Measurements from ENCODE around the gene DHRSX.
"Not testable (repeated sequence)": the region's sequence is repeated elsewhere in the genome, so short reads cannot be mapped to it uniquely, and the experiment has no call there.

DHRSX gene

DNA sequence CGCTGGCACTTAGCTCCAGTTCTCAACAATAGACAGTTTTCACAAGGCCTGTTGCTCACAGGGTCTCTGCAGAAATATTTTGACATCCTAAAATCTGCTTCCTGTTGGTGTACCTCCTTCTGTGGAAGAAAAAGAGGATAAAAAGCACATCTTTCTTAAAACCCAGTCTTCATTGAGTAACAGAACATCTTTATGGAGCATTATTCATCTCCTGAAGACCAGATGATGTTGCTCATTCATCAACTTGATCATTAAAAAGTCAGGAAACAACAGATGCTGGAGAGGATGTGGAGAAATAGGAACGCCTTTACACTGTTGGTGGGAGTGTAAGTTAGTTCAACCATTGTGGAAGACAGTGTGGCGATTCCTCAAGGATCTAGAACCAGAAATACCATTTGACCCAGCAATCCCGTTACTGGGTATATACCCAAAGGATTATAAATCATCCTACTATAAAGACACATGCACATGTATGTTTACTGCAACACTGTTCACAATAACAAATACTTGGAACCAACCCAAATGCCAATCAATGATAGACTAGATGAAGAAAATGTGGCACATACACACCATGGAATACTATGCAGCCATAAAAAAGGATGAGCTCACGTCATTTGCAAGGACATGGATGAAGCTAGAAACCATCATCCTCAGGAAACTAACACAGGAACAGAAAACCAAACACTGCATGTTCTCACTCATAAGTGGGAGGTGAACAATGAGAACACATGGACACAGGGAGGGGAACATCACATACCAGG lies 33.7 kb upstream of the DHRSX start:
- H3K27ac Mint-ChIP-seq; H3K9me3 Mint-ChIP-seq; H3K4me3 Mint-ChIP-seq; DNase-seq; H3K4me1 Mint-ChIP-seq (ENCODE audit: low read depth); H3K36me3 Mint-ChIP-seq (ENCODE audit: low read depth): not testable (repeated sequence)
- H3K27me3 Mint-ChIP-seq: peaks cover 10% of the 10 kb centered on the region

DNA sequence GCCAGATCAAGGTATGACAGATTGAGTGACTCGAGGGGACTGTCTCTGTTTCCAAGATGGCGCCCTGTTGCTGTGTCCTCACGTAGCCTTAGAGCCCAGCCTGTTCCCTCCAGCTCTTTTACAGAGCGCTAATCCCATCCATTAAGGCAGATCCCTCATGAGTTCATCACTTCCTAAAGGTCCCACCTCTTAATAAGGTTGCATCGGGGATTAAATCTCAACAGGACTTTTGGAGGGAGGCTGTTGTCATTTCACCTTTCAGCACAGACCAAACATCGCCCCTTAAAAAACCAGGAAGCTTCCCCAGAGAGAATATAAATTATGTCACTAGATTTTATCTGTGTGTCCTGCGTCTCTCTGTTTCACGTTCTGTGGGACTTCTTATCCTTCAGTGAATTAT lies 32.6 kb upstream of the DHRSX start:
- DNase-seq: no peak
- peaks cover 11% of the 10 kb centered on the region for H3K27me3 Mint-ChIP-seq
- no peaks in the 10 kb centered on the region for H3K9me3 Mint-ChIP-seq
- no peak overlapping the region for H3K4me3 Mint-ChIP-seq
- H3K27ac Mint-ChIP-seq: no peak overlapping the region
- no peaks in the 10 kb centered on the region for H3K36me3 Mint-ChIP-seq (ENCODE audit: low read depth)
- H3K4me1 Mint-ChIP-seq (ENCODE audit: low read depth): no peaks in the 10 kb centered on the region

DNA sequence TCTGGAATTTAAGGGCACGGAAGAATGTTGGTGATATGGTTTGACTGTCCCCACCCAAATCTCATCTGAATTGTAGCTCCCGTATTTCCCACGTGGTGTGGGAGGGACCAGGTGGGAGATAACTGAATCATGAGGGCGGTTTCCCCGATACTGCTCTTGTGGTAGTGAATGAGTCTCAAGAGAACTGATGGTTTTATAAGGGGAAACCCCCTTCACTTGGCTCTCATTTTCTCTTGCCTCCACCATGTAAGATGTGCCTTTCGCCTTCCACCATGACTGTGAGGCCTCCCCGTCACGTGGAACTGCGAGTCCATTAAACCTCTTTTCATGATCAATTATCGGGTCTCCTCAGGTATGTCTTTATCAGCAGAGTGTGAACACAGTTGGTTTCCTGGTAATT lies 25.6 kb upstream of the DHRSX start:
- no peaks in the 10 kb centered on the region for H3K4me1 Mint-ChIP-seq (ENCODE audit: low read depth)
- H3K36me3 Mint-ChIP-seq (ENCODE audit: low read depth): no peaks in the 10 kb centered on the region
- H3K4me3 Mint-ChIP-seq: no peak overlapping the region
- no peak overlapping the region for H3K27ac Mint-ChIP-seq
- no peaks in the 10 kb centered on the region for H3K9me3 Mint-ChIP-seq
- peaks cover 33% of the 10 kb centered on the region for H3K27me3 Mint-ChIP-seq
- no peak for DNase-seq

GRCh38 chrX:2523911-2524310 lies 23.1 kb upstream of the DHRSX start:
- Mint-ChIP-seq H3K4me1 (ENCODE audit: low read depth) (no peaks in the 10 kb centered on the region), H3K27me3 (peaks cover 33% of the 10 kb centered on the region), H3K4me3 (no peak overlapping the region), H3K36me3 (ENCODE audit: low read depth) (no peaks in the 10 kb centered on the region), H3K9me3 (no peaks in the 10 kb centered on the region), H3K27ac (no peak overlapping the region)
- DNase-seq: no peak

- H3K27ac Mint-ChIP-seq: no peak overlapping the region
- peaks cover 1% of the 10 kb centered on the region for H3K4me1 Mint-ChIP-seq (ENCODE audit: low read depth)
- H3K9me3 Mint-ChIP-seq: no peaks in the 10 kb centered on the region
- DNase-seq: no peak
- peaks cover 25% of the 10 kb centered on the region for H3K27me3 Mint-ChIP-seq
- H3K4me3 Mint-ChIP-seq: no peak overlapping the region
- no peaks in the 10 kb centered on the region for H3K36me3 Mint-ChIP-seq (ENCODE audit: low read depth)
Measured at GRCh38 chrX:2521927-2522386, 21.2 kb upstream of the DHRSX start.

- H3K9me3 Mint-ChIP-seq: no peaks in the 10 kb centered on the region
Measured at GRCh38 chrX:2521092-2521926, 20.5 kb upstream of the DHRSX start.

GRCh38 chrX:2520539-2520938 lies 19.8 kb upstream of the DHRSX start:
- H3K27ac Mint-ChIP-seq: no peak overlapping the region
- peaks cover 21% of the 10 kb centered on the region for H3K27me3 Mint-ChIP-seq
- H3K9me3 Mint-ChIP-seq: no peaks in the 10 kb centered on the region
- no peak overlapping the region for H3K4me3 Mint-ChIP-seq
- peaks cover 4% of the 10 kb centered on the region for H3K4me1 Mint-ChIP-seq (ENCODE audit: low read depth)
- DNase-seq: no peak
- H3K36me3 Mint-ChIP-seq (ENCODE audit: low read depth): no peaks in the 10 kb centered on the region

More at GRCh38 chrX:2521092-2521926, 20.5 kb upstream of the DHRSX start:
- H3K4me3 Mint-ChIP-seq: no peak overlapping the region
- peaks cover 4% of the 10 kb centered on the region for H3K4me1 Mint-ChIP-seq (ENCODE audit: low read depth)
- no peaks in the 10 kb centered on the region for H3K36me3 Mint-ChIP-seq (ENCODE audit: low read depth)
- no peak for DNase-seq
- no peak overlapping the region for H3K27ac Mint-ChIP-seq
- peaks cover 20% of the 10 kb centered on the region for H3K27me3 Mint-ChIP-seq

DNA sequence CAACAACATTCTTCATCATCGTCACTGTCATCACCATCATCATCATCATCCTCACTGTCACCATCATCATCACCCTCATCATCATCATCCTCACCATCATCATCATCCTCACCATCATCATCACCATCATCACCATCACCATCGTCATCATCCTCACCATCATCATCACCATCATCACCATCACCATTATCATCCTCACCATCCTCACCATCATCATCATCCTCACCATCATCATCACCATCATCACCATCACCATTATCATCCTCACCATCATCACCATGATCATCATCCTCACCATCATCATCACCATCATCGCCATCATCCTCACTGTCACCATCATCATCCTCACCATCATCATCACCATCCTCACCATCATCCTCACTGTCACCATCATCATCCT lies 18.9 kb upstream of the DHRSX start:
- not testable (repeated sequence) for H3K36me3 Mint-ChIP-seq (ENCODE audit: low read depth); H3K27ac Mint-ChIP-seq; DNase-seq; H3K4me3 Mint-ChIP-seq; H3K9me3 Mint-ChIP-seq; H3K4me1 Mint-ChIP-seq (ENCODE audit: low read depth)
- peaks cover 18% of the 10 kb centered on the region for H3K27me3 Mint-ChIP-seq

- H3K36me3 Mint-ChIP-seq (ENCODE audit: low read depth): no peaks in the 10 kb centered on the region
- no peak overlapping the region for H3K27ac Mint-ChIP-seq
- H3K4me1 Mint-ChIP-seq (ENCODE audit: low read depth): peaks cover 4% of the 10 kb centered on the region
- H3K4me3 Mint-ChIP-seq: no peak overlapping the region
- H3K27me3 Mint-ChIP-seq: peaks cover 11% of the 10 kb centered on the region
- no peaks in the 10 kb centered on the region for H3K9me3 Mint-ChIP-seq
- DNase-seq: no peak
Measured at GRCh38 chrX:2517055-2517454, 16.3 kb upstream of the DHRSX start.

GRCh38 chrX:2516623-2517022 lies 15.8 kb upstream of the DHRSX start:
- no peak overlapping the region for H3K27ac Mint-ChIP-seq
- H3K4me1 Mint-ChIP-seq (ENCODE audit: low read depth): peaks cover 4% of the 10 kb centered on the region
- DNase-seq: no peak
- H3K9me3 Mint-ChIP-seq: no peaks in the 10 kb centered on the region
- no peaks in the 10 kb centered on the region for H3K36me3 Mint-ChIP-seq (ENCODE audit: low read depth)
- H3K27me3 Mint-ChIP-seq: peaks cover 11% of the 10 kb centered on the region
- no peak overlapping the region for H3K4me3 Mint-ChIP-seq

- no peak for DNase-seq
- H3K4me1 Mint-ChIP-seq (ENCODE audit: low read depth): peaks cover 4% of the 10 kb centered on the region
- no peaks in the 10 kb centered on the region for H3K36me3 Mint-ChIP-seq (ENCODE audit: low read depth)
- no peak overlapping the region for H3K4me3 Mint-ChIP-seq
- H3K27me3 Mint-ChIP-seq: peaks cover 11% of the 10 kb centered on the region
- H3K9me3 Mint-ChIP-seq: no peaks in the 10 kb centered on the region
- no peak overlapping the region for H3K27ac Mint-ChIP-seq
Measured at GRCh38 chrX:2514131-2514530, 13.4 kb upstream of the DHRSX start.

- DNase-seq: no peak
- H3K27me3 Mint-ChIP-seq: peaks cover 10% of the 10 kb centered on the region
Measured at GRCh38 chrX:2513121-2513664, 12.4 kb upstream of the DHRSX start.

DNA sequence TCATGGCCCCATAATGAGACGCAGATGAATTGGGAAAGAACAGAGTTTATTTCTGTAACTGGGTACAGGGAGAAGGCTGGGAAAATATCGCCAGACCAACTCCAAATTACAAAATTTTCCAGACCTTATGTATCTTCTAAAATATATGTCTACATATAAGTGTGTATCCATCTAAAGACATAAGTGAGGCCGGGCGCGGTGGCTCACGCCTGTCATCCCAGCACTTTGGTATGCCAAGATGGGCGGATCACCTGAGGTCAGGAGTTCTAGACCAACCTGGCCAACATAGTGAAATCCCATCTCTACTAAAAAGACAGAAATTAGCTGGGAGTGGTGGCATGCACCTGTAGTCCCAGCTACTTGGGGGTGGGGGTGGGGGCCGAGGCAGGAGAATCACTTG lies 11.7 kb upstream of the DHRSX start:
- H3K4me1 Mint-ChIP-seq (ENCODE audit: low read depth): peaks cover 4% of the 10 kb centered on the region
- H3K9me3 Mint-ChIP-seq: no peaks in the 10 kb centered on the region
- no peak for DNase-seq
- no peak overlapping the region for H3K27ac Mint-ChIP-seq
- H3K4me3 Mint-ChIP-seq: no peak overlapping the region
- H3K36me3 Mint-ChIP-seq (ENCODE audit: low read depth): no peaks in the 10 kb centered on the region
- H3K27me3 Mint-ChIP-seq: peaks cover 6% of the 10 kb centered on the region

More at GRCh38 chrX:2513121-2513664, 12.4 kb upstream of the DHRSX start:
- no peaks in the 10 kb centered on the region for H3K9me3 Mint-ChIP-seq
- no peak overlapping the region for H3K4me3 Mint-ChIP-seq
- no peak overlapping the region for H3K27ac Mint-ChIP-seq
- no peaks in the 10 kb centered on the region for H3K36me3 Mint-ChIP-seq (ENCODE audit: low read depth)
- H3K4me1 Mint-ChIP-seq (ENCODE audit: low read depth): peaks cover 4% of the 10 kb centered on the region

- Mint-ChIP-seq H3K9me3 (no peaks in the 10 kb centered on the region), H3K27me3 (peaks cover 6% of the 10 kb centered on the region), H3K4me3 (no peak overlapping the region), H3K36me3 (ENCODE audit: low read depth) (no peaks in the 10 kb centered on the region), H3K27ac (no peak overlapping the region), H3K4me1 (ENCODE audit: low read depth) (no peaks in the 10 kb centered on the region)
- no peak for DNase-seq
Measured at GRCh38 chrX:2511326-2511725, 10.6 kb upstream of the DHRSX start.

Data from activated T-cell treated with anti-CD3 and anti-CD28 coated beads, Interleukin-2, amount 50 U/mL, for 24 hours (primary cell).